NOMO-1 treated with dmso at 0.1 percent for 144 hours (cell line): Measurements from ENCODE around the gene DMC1.
"Not testable (repeated sequence)": the region's sequence is repeated elsewhere in the genome, so short reads cannot be mapped to it uniquely, and the experiment has no call there.

Experiments
- DNase-seq: peaks from one replicate; lab custom pipeline; 2025; ENCODE audit not compliant: unreplicated experiment; lab: John Stamatoyannopoulos, UW

DMC1 gene

DNA sequence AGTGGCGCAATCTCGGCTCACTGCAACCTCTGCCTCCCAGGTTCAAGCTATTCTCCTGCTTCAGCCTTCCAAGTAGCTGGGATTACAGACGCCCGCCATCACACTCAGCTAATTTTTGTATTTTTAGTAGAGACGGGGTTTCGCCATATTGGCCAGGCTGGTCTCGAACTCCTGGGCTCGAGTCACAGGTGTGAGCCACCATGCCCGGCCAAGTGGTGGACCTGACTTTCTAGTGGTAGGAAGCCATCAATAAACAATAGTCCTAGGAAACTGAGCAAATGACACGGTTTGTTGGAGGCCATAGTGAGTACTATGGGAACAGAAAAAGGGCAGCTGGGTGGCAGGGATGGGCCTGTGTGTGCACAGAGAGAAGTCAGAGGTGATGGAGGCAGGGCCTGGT, 99.8 kb downstream of the DMC1 start:
- not testable (repeated sequence) for DNase-seq

GRCh38 chr22:38469306-38469781, 100.6 kb downstream of the DMC1 start:
- DNase-seq, result no peak
